ENCODE data around the gene ASPHD2.

ASPHD2 gene

DNA sequence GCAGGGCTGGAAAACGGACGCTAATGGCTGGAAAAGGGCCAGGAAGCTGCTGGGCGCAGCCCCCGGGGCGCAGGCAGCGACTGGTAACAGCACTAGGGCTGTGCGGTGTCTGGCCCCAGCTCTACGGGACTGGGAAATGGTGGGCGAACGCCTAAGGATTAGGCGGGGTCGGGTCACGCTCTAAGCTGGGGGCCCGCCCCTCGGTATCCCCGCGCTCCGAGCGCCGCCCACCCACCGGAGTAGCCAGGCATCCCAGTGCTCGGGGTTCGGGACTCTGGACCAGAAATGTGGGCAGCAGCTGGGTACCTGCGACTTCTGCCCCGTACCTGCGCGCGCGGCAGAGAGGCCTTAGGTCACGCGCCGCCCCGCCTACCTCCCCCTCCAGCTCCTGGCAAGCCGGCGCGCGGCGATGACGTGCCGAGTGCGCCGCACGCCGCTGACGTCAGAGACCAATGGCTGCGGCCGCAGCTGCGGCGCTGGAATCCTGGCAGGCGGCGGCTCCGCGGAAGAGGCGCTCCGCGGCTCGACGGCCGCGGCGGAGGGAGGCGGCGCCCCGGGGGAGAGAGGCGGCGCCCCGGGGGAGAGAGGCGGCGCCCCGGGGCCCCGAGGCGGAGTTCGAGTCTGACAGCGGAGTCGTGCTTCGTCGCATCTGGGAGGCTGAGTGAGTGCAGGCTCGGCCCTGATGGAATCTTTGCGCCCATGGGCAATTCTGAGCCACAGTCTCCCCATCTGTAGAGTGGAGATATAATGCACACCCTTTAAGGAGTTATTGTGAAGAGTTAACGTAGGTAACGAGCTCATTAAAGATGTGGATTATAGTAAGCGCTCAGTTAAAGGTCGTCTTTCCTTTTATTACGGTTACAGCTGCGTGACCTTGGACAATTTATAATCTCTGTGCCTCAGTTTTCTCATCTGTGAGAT is 54.6 kb downstream of the ASPHD2 start, which contains the start of the genes HPS4 and SRRD:
Gene HPS4, minus strand, starts transcription at position 345 of the 921 bp plus-strand sequence. CDS start 2,021 bp downstream, outside the sequence.
Gene SRRD, plus strand, starts transcription at position 439 of the 921 bp plus-strand sequence. Its CDS starts 14 bp downstream, at position 453.
- peaks cover 46% of the 10 kb centered on the region for H3K36me3 Mint-ChIP-seq (ENCODE audit: low read depth)
- H3K27ac Mint-ChIP-seq, result peak within 1 kb of the TSS; percentile 96
- H3K9me3 Mint-ChIP-seq, result no peaks in the 10 kb centered on the region

DNA sequence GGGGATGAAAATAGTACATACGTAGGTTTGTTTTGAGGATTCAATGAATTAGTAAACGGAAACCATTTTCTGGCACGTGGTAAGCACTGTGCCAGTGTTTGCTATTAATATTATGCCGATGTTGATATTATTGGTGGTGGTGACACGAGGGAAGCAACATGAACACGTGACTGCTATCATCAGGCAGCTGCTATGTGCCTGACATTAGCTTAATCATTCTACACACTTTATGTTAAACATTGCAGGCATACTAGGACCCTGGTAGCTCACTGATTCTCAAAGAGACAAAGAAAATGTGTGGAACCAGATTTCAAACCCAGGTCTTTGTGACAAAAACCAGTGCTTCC is 55.3 kb downstream of the ASPHD2 start:
- H3K27me3 Mint-ChIP-seq, result no peaks in the 10 kb centered on the region
- H3K36me3 Mint-ChIP-seq (ENCODE audit: low read depth), result peaks cover 46% of the 10 kb centered on the region
- H3K9me3 Mint-ChIP-seq, result no peaks in the 10 kb centered on the region
- peak overlapping the region; percentile 94 for H3K27ac Mint-ChIP-seq
- peaks cover 63% of the 10 kb centered on the region for H3K4me1 Mint-ChIP-seq (ENCODE audit: low read depth)
- H3K4me3 Mint-ChIP-seq, result peak overlapping the region; percentile 96

More for the DNA sequence above, 54.6 kb downstream of the ASPHD2 start, which contains the start of the genes HPS4 and SRRD:
- H3K27me3 Mint-ChIP-seq, result no peaks in the 10 kb centered on the region
- peak within 1 kb of the TSS; percentile 96 for H3K4me3 Mint-ChIP-seq
- H3K4me1 Mint-ChIP-seq (ENCODE audit: low read depth), result peaks cover 69% of the 10 kb centered on the region

DNA sequence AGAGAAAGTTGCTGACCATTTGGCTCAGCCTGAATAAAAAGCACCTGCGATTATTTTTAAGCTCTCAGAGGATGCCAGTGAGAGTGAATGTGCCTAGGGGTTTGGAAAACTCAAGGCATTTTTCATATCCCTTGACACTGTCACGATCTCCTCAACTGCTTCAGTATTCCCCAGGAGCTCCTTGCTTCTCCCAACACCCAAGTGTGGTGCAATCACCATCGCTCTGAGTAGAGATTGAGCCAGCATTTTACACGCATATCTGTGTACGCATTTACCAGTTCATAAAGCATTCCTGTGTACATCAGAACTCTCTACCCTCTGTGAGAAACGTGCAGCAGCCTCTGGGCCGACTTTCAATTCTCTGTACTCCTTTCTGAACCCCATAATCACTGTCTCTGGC is 56.0 kb downstream of the ASPHD2 start:
- peaks cover 56% of the 10 kb centered on the region for H3K4me1 Mint-ChIP-seq (ENCODE audit: low read depth)
- peak overlapping the region; percentile 96 for H3K4me3 Mint-ChIP-seq
- H3K9me3 Mint-ChIP-seq, result no peaks in the 10 kb centered on the region

DNA sequence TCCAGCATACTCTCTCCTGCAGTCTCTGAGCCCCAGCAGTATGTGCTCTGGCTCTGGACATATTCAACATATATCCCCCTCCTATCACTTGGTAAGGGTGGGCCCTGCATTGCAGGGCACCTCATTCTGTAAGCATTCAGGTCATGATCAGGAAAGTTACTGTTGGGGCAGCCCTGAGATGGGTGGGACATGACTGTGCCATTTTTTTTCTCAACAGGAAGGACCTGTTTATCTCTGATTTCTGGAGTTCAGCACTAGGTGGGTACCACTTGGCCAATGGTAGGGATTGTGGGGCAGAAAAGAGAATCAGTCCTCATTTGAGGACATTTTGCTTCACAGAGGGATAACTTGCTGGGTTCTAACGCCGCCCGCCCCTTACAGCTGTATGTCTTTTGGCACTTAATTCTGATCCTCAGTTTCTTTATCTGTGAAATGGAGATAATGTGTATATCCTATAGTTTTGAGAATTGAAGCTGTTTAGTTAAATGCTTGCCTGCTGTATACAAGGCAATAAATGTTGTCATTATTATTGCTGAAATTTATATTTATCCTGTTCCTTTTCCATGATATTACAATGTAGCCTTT is 56.8 kb downstream of the ASPHD2 start:
- Mint-ChIP-seq H3K4me1 (ENCODE audit: low read depth) (peaks cover 48% of the 10 kb centered on the region), H3K36me3 (ENCODE audit: low read depth) (peaks cover 48% of the 10 kb centered on the region), H3K9me3 (no peaks in the 10 kb centered on the region), H3K27me3 (no peaks in the 10 kb centered on the region), H3K27ac (peak overlapping the region; percentile 76), H3K4me3 (peak overlapping the region; percentile 96)

More for the DNA sequence above, 56.0 kb downstream of the ASPHD2 start:
- Mint-ChIP-seq H3K36me3 (ENCODE audit: low read depth) (peaks cover 46% of the 10 kb centered on the region), H3K27ac (peak overlapping the region; percentile 76), H3K27me3 (no peaks in the 10 kb centered on the region)

DNA sequence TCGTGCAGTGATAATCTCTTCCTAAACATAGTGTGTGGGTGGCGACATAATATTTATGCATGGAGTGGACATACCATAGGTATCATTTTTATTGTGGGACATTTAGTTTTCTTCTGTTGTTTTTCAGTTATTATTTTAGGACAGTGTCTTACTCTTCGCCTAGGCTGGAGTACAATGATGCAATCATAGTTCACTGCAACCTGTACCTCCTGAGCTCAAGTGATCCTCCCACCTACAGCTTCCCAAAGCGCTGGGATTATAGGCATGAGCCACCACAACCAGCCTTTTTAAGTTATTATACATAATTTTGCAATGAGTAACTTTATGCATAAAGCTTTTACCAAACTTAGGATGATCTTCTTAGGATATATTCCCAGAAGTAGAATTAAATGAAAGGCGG is 57.3 kb downstream of the ASPHD2 start:
- Mint-ChIP-seq H3K9me3 (no peaks in the 10 kb centered on the region), H3K4me1 (ENCODE audit: low read depth) (peaks cover 44% of the 10 kb centered on the region), H3K4me3 (peak overlapping the region; percentile 12), H3K27ac (peak overlapping the region; percentile 76), H3K36me3 (ENCODE audit: low read depth) (peaks cover 49% of the 10 kb centered on the region), H3K27me3 (no peaks in the 10 kb centered on the region)

DNA sequence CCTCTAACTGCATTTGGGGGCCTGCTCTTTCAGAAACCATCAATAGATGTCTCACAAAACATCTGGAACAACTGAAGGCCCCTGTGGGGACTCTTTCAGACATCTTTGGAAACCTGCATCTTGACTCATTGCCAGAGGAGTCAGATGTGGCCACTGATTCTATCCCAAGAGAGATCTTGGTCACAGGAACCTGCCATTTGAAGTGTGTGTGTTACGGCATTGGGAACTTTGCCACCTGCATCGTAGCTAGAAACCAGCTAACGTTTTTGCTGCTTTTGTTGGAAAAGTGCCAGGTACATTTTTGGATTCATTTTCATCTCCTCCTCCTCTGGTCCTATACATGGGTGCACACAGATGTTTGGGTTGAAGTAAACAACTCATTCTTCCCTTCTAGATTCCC is 58.9 kb downstream of the ASPHD2 start:
- Mint-ChIP-seq H3K27me3 (no peaks in the 10 kb centered on the region), H3K4me1 (ENCODE audit: low read depth) (peaks cover 27% of the 10 kb centered on the region), H3K9me3 (no peaks in the 10 kb centered on the region), H3K4me3 (no peak overlapping the region), H3K36me3 (ENCODE audit: low read depth) (peaks cover 59% of the 10 kb centered on the region), H3K27ac (peak overlapping the region; percentile 24)

DNA sequence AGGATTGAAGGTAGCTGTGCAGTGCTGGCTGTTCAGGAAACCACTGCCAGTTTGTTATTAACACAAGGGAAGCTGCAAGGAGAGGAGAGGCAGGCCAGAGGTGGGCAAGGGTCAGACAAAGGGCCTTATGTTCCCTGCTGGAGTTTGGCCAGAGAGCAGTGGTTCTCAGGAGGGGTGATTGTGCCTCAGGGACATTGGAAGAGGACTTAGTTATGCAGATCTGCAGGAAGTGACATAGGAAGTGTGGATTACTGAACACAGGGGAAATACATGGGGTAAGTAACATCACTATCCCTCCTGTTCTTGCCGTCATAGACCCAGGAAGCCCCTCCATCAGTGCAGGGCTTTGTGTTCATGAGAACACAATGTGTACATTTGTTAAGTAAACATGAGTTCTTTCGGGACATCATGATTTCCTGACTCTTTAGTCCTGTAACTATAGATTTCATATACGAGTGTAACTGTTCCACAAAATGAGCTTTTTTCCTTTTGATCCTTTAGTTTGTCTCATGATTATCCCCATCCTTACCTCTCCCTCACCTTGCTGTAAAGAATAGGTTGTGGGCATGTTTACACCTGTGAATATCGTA is 60.5 kb downstream of the ASPHD2 start:
- Mint-ChIP-seq H3K27ac (no peak overlapping the region), H3K36me3 (ENCODE audit: low read depth) (peaks cover 73% of the 10 kb centered on the region), H3K27me3 (no peaks in the 10 kb centered on the region), H3K4me1 (ENCODE audit: low read depth) (peaks cover 26% of the 10 kb centered on the region), H3K9me3 (no peaks in the 10 kb centered on the region), H3K4me3 (no peak overlapping the region)

DNA sequence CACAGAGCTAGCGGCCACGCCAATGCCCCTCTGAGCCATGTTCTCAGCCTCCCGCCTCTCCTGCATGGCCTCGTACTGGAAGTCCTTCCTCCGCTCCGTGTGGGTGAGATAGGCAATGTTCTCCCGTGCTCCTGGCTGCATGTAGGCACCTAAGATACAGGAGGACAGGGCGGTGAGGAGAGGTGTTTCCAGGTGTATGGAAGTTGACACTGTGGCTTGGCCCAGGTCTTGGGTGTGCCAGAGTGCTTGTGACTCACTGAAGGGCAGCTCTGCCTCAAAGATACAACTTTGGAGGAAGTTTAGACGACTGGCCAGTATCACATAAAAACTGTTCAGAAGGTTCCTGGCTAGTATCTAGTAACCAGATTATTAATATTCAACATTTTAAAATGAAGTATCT is 63.2 kb downstream of the ASPHD2 start:
- Mint-ChIP-seq H3K36me3 (ENCODE audit: low read depth) (peaks cover 82% of the 10 kb centered on the region), H3K9me3 (no peaks in the 10 kb centered on the region), H3K27me3 (no peaks in the 10 kb centered on the region), H3K4me3 (no peak overlapping the region), H3K27ac (no peak overlapping the region), H3K4me1 (ENCODE audit: low read depth) (peaks cover 7% of the 10 kb centered on the region)

DNA sequence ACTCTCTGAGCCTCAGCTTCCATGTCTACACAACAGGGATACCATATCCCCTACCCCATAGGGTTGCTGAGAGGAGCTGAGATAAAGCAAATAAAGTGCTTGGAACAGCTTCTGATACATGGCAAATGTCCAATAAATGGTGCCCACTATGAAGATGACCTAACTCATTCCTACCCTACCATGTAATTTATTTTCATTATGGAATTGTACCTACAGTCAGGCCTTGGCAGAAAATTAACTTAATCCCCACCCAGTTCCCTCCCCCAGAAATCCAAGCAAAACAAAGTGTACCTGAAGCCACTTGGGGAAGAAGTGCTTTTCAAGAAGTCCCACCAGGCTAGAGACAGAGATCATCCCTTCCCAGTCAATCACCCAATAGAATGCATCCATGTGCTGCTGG is 65.4 kb downstream of the ASPHD2 start:
- Mint-ChIP-seq H3K4me3 (no peak overlapping the region), H3K4me1 (ENCODE audit: low read depth) (peaks cover 7% of the 10 kb centered on the region), H3K27me3 (no peaks in the 10 kb centered on the region), H3K36me3 (ENCODE audit: low read depth) (peaks cover 74% of the 10 kb centered on the region), H3K9me3 (no peaks in the 10 kb centered on the region), H3K27ac (peak overlapping the region; percentile 45)
